ENCODE measurements around the gene GMIP. TPM values are rescaled to one million over a fixed set of nuclear protein-coding genes. Genes with fewer than 3 reads are reported as not detected.

GMIP gene
- total and polyA plus RNA-seq, 3 donors from 2014 or later, result 8.8 to 15.2 (median 13.4) TPM

- H3K36me3 ChIP-seq (ENCODE audit: low read depth, missing control alignments), result no peaks in the 10 kb centered on the region
- no peak overlapping the region for H3K27ac ChIP-seq
- no peak for TF ChIP-seq CTCF (IDR thresholded peaks at IDR 0.05)
- no peak for TF ChIP-seq POLR2A (IDR thresholded peaks at IDR 0.05)
- WGBS, 2 donors, result 94 to 98% methylated on average over 20 of the region's 20 CpGs
- no peak overlapping the region for H3K4me3 ChIP-seq
- no peaks in the 10 kb centered on the region for H3K4me1 ChIP-seq
- H3K27me3 ChIP-seq, result no peaks in the 10 kb centered on the region
- peak; percentile 1 for DNase-seq
- H3K9me3 ChIP-seq, result no peaks in the 10 kb centered on the region
- intact Hi-C loops (cut with DNase I; ENCODE audit: low total_unique reads), result no loop called here
Measured at GRCh38 chr19:19679176-19680073, 36.0 kb upstream of the GMIP start.

- 95 to 98% methylated on average over 7 of the region's 7 CpGs for WGBS, 2 donors
- no peaks in the 10 kb centered on the region for H3K36me3 ChIP-seq (ENCODE audit: low read depth, missing control alignments)
Measured at GRCh38 chr19:19677579-19677978, 34.1 kb upstream of the GMIP start.

GRCh38 chr19:19674315-19674714 lies 30.9 kb upstream of the GMIP start:
- WGBS, 2 donors, result 96% methylated on average over 6 of the region's 6 CpGs
- H3K36me3 ChIP-seq (ENCODE audit: low read depth, missing control alignments), result no peaks in the 10 kb centered on the region
- no peak overlapping the region for H3K4me3 ChIP-seq
- H3K27me3 ChIP-seq, result no peaks in the 10 kb centered on the region
- TF ChIP-seq CTCF (IDR thresholded peaks at IDR 0.05) (no peak), POLR2A (IDR thresholded peaks at IDR 0.05) (no peak)
- H3K27ac ChIP-seq, result no peak overlapping the region
- no peak for DNase-seq
- peaks cover 4% of the 10 kb centered on the region for H3K4me1 ChIP-seq
- intact Hi-C loops (cut with DNase I; ENCODE audit: low total_unique reads), result no loop called here
- no peaks in the 10 kb centered on the region for H3K9me3 ChIP-seq

More at GRCh38 chr19:19677579-19677978, 34.1 kb upstream of the GMIP start:
- Histone ChIP-seq H3K27ac (no peak overlapping the region), H3K4me3 (no peak overlapping the region), H3K9me3 (no peaks in the 10 kb centered on the region), H3K27me3 (no peaks in the 10 kb centered on the region), H3K4me1 (no peaks in the 10 kb centered on the region)
- TF ChIP-seq CTCF (IDR thresholded peaks at IDR 0.05), result no peak
- TF ChIP-seq POLR2A (IDR thresholded peaks at IDR 0.05), result no peak
- peak; percentile 8 for DNase-seq
- intact Hi-C loops (cut with DNase I; ENCODE audit: low total_unique reads), result no loop called here

GRCh38 chr19:19672816-19673215 lies 29.4 kb upstream of the GMIP start:
- WGBS, 2 donors, result 98 to 99% methylated on average over 3 of the region's 3 CpGs
- no peaks in the 10 kb centered on the region for H3K27me3 ChIP-seq
- no peak for TF ChIP-seq POLR2A (IDR thresholded peaks at IDR 0.05)
- TF ChIP-seq CTCF (IDR thresholded peaks at IDR 0.05), result no peak
- H3K27ac ChIP-seq, result no peak overlapping the region
- peaks cover 5% of the 10 kb centered on the region for H3K4me1 ChIP-seq
- intact Hi-C loops (cut with DNase I; ENCODE audit: low total_unique reads), result no loop called here
- DNase-seq, result no peak
- no peak overlapping the region for H3K4me3 ChIP-seq
- H3K9me3 ChIP-seq, result no peaks in the 10 kb centered on the region
- no peaks in the 10 kb centered on the region for H3K36me3 ChIP-seq (ENCODE audit: low read depth, missing control alignments)

Data from testis (tissue), 3 donors.